ENCODE measurements around the gene SEMA4F.
A peak's percentile ranks its signal among the peaks of the same experiment; 100 is the strongest.

Gene SEMA4F

DNA sequence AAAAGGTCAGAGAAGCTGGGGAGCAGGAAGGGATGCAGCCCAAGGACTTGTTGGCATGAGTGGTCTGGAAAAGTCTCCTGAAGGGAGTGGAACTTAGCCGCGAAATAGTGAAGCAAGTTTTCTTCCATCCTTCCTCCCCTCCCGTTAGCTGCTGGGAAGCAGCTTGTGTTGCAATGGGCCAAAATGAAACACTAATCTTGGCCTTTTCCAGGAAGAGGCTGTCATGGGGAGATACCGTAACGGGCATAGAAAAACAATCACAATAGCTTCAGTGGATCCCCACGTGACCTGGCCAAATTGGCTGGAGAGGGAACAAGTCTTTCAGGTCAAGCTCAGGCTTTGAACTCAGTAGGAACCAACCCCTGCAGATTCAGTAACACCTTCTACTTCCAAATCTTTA lies 49.3 kb downstream of the SEMA4F start:
- no peak overlapping the region for H3K4me3 ChIP-seq (replicated peaks; ENCODE audit: low read depth, low read length)
- peak; percentile 91 for DNase-seq (ENCODE audit: low read depth)
- TF ChIP-seq, protein P1, sequence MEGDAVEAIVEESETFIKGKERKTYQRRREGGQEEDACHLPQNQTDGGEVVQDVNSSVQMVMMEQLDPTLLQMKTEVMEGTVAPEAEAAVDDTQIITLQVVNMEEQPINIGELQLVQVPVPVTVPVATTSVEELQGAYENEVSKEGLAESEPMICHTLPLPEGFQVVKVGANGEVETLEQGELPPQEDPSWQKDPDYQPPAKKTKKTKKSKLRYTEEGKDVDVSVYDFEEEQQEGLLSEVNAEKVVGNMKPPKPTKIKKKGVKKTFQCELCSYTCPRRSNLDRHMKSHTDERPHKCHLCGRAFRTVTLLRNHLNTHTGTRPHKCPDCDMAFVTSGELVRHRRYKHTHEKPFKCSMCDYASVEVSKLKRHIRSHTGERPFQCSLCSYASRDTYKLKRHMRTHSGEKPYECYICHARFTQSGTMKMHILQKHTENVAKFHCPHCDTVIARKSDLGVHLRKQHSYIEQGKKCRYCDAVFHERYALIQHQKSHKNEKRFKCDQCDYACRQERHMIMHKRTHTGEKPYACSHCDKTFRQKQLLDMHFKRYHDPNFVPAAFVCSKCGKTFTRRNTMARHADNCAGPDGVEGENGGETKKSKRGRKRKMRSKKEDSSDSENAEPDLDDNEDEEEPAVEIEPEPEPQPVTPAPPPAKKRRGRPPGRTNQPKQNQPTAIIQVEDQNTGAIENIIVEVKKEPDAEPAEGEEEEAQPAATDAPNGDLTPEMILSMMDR (IDR thresholded peaks at IDR 0.05; ENCODE audit: low read length, missing control alignments) = no peak

DNA sequence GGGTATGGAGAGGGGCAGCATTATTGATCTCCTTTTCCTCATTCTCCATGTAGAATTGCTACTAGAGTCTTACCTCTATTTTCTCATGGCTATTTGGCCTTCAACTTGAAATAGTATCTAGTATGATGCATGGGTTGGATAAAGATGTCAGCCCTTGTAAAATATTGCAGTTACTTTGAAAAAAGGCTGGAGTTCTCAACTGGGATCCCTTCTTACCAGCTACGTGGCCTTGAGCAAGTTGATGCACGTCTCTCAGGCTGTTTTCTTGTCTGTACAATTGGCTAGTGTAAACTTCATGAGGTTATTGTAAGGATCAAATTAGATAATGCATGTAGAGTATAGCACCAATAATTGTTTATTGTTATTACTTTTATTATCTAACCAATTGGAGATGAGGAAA lies 50.2 kb downstream of the SEMA4F start:
- no peak for DNase-seq (ENCODE audit: low read depth)
- TF ChIP-seq, protein P1 (IDR thresholded peaks at IDR 0.05; ENCODE audit: low read length, missing control alignments) = no peak
- H3K4me3 ChIP-seq (replicated peaks; ENCODE audit: low read depth, low read length) = no peak overlapping the region

DNA sequence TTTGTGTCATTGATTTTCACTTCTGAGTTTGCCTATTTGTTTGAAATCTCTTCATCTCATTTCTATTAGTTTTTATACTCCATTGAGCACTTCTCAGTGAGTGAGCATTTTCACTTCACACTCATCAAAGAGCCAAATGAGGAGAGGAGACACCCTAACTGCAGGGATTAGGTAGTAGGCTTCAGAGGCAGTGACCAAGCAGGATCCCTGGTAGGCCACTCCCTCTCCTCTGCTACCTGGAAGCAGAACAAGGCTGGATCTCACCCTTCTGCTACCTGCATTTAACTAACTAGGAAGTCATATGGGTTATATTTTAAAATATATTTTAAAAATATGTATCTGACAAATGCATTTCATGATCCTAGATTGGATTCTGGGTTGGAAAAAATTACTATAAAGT lies 52.7 kb downstream of the SEMA4F start:
- TF ChIP-seq, protein P1 (IDR thresholded peaks at IDR 0.05; ENCODE audit: low read length, missing control alignments) = no peak

DNA sequence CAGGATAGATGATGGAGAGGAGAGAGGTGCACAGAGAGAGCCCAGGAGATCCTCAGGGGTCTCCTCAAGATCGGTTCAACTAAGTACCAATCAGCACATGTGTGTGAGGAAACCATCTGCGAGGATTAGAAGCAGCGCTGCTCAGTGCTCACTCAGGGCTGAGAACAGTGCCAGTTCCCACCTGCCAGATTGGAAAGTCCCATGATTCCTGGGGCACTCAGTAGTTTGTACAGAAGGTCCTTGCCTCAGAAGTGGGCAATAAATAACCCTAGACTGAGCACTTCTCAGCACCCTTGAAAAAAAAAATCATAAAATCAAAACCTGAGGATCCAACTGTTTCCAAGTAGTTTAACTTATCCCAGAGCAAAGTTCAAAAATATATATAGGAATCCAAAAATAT lies 53.8 kb downstream of the SEMA4F start:
- DNase-seq (ENCODE audit: low read depth) = no peak
- TF ChIP-seq, protein P1 (IDR thresholded peaks at IDR 0.05; ENCODE audit: low read length, missing control alignments) = no peak
- H3K4me3 ChIP-seq (replicated peaks; ENCODE audit: low read depth, low read length) = no peak overlapping the region

More for the DNA sequence above, 52.7 kb downstream of the SEMA4F start:
- no peak overlapping the region for H3K4me3 ChIP-seq (replicated peaks; ENCODE audit: low read depth, low read length)
- no peak for DNase-seq (ENCODE audit: low read depth)

DNA sequence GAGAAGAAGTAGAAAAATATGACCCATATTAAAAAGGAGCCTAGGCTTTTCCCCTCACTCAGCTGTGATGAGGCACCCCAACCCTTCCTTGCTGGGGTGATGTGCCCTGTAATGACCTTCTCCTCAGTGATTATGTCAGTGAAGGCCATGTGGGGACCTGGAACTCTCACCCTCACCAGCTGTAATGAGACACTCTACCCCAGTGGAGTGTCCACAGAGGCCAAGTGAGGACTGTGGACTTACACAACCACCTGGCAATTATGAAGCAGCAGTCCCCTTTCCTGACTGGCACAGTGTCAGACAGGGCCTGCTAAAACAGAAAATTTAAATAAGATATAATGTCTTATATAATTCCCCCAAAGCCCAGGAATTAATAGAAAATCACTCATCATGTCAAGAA lies 54.2 kb downstream of the SEMA4F start:
- no peak overlapping the region for H3K4me3 ChIP-seq (replicated peaks; ENCODE audit: low read depth, low read length)
- DNase-seq (ENCODE audit: low read depth) = peak; percentile 24
- TF ChIP-seq, protein P1 (IDR thresholded peaks at IDR 0.05; ENCODE audit: low read length, missing control alignments) = no peak

DNA sequence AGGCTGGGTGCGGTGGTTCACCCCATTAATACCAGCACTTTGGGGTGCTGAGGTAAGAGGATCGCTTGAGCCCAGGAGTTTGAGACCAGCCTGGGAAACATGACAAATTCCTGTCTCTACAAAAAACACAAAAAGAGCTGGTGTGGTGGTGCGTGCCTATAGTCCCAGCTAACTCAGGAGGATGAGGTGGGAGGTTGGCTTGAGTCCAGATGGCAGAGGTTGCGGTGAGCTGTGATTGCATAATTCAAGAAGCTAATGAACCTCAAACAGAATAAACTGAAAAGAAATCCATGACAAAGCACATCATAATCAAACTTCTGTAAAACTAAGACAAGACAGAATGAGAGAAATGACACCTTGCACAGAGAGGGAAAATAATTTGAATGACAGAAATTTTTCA lies 54.8 kb downstream of the SEMA4F start:
- peak; percentile 91 for DNase-seq (ENCODE audit: low read depth)
- H3K4me3 ChIP-seq (replicated peaks; ENCODE audit: low read depth, low read length) = no peak overlapping the region
- TF ChIP-seq, protein P1 (IDR thresholded peaks at IDR 0.05; ENCODE audit: low read length, missing control alignments) = no peak

DNA sequence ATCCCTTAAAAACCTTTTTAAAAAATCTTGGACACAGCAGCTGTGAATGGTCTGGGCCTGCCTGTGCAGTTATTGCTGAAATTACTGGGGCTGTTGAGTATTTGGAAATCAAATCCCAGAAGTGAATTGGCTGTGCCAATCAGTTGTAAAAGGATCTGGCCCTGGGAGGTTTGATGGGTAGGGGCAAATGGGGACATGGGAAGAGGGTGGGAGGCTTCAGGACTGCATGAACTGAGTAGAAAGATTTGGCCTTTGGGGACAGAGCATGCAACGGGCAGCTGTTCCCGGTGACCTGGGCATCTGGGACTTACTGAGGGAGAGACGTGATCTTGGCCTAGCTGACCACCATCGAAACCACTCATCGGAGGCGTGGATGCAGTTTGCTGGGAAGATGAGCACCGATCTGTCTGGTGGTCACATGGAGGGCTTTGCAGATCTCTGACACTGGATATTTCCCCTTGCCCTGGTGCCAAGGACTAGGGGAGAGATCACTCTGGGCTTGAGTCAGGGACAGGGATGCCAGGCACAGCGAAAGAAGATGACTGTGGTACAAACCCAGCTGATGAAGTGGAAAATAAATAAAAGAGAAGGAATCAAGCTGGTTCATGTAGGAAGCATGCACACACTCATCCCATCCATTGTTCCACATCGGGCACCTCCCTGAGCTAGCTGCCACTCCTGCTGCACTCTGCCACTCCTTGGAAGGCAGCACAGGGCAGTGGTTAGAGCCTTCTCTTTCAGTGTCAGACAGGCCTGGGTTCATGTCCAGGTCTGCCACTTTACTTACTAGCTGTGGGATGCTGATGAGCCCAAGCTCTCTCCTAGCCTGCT lies 58.4 kb downstream of the SEMA4F start:
- TF ChIP-seq, protein P1 (IDR thresholded peaks at IDR 0.05; ENCODE audit: low read length, missing control alignments) = no peak
- no peak for DNase-seq (ENCODE audit: low read depth)
- no peak overlapping the region for H3K4me3 ChIP-seq (replicated peaks; ENCODE audit: low read depth, low read length)

Data from fibroblast of pulmonary artery (primary cell).